ENCODE measurements around the gene UBE2L6. TPM values are rescaled to one million over a fixed set of nuclear protein-coding genes. Genes with fewer than 3 reads are reported as not detected.
"Not testable (repeated sequence)": the region's sequence is repeated elsewhere in the genome, so short reads cannot be mapped to it uniquely, and the experiment has no call there.

The UBE2L6 gene
- total RNA-seq, 1 donor from 2014 or later: 74.1 TPM

DNA sequence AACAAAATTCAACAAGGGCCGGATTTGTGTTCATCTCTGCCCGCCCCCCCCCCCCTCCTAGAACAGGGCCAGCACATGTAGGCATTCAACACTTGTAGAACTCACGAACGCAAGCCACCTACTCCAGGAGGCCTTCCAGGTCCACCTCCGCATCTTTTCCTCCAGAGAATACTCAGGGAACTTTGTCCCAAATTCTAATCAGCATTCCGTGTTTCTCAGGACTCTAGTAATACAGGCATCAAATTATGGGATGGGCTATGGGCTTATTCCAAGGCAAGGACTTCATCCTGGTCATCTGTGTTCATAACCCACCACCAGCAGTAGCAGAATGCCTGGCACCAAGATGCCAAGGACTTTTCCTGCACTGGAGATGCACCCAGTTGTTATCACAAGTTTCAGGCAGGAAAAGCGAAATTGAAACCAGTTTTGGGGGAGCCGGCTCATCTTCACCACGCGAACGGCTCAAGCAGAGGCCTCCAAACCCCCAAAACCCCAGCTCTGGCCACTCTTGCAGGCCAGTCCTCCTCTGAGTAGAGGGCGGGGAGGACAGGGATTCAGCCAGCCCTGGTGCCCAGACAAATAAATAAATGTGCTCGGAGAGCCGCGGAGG, 462 bp downstream of the UBE2L6 start:
- DNase-seq (ENCODE audit: extremely low read depth, low read depth, low spot score): no peak

DNA sequence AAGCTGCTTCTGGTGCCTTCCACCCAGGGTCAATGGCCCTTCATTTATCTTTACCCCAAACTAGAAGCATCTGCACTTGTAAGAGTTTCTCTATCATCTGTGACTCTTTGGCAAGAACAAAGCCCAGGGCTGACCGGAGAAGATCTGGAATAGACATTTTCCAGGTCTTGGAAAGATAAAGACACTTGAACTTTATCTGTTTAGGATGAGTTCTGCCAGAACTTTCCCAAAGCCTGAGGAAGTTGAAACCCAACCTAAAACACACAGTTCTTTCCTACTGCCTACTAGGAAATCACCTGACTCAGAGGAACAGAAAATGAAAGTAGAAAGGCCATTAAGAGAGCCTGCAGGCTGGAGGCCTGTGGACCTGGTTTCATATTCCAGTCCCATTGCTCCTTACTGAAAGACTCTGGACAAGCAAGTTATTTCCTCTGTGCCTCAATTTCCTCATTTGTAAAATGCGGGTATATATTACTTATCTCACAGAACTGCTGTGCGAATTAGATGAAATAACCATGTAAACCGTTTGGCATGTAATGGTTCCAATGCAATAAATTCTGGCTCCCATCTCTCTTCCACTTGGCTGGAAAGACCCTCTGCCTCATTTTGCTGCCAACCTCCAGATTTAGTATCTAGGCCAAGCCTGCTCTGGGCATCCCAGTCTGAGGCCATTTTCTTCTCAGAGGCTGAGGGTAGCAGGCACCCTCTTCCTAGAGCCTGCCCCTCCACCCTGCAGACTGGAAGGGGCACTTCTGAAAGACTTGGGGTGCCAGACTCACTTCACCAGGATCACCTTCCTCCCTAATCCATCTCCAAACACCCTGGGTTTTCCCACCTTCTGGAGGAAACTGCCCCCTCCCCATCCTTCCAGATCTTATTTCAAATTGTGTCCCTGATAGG, 1.2 kb downstream of the UBE2L6 start:
- no peak for DNase-seq (ENCODE audit: extremely low read depth, low read depth, low spot score)

DNA sequence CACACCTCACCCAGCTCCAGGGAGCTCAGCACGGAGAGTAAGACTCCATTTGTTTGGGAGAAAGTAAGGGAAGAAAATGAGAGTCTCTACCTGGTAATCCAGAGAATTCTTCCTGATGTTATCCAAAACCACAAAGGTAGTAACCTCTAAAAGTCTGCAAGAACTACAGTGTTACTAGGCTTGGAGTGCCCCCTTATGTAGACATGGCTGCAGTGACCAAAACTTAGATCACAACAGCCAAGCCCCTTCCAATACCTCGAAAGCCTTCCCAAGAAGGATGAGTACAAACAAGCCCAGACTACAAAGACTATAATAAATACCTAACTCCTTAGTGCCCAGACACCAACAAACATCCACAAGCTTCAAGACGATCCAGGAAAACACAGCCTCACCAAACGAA, 4.9 kb downstream of the UBE2L6 start:
- DNase-seq (ENCODE audit: extremely low read depth, low read depth, low spot score): no peak

DNA sequence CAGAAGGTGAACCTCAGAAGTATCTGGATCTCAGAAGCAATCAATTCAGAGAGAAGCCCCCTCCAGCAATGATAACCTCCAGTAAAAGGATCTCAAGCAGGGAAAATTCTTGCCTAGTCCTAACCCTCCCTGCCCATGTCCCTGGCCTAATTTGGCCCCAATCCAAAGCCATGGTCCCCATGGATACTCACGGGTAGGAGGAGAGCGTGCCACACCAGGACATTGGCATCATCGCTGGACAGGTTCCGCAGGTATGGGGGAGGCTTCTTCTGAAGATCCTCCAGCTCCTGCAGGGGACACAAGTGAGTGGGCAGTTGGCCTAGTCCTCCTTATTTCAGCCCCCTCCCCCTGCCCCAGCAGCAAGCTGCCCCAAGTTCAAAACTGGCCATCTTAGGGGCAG, 7.3 kb downstream of the UBE2L6 start:
- no peak for DNase-seq (ENCODE audit: extremely low read depth, low read depth, low spot score)

DNA sequence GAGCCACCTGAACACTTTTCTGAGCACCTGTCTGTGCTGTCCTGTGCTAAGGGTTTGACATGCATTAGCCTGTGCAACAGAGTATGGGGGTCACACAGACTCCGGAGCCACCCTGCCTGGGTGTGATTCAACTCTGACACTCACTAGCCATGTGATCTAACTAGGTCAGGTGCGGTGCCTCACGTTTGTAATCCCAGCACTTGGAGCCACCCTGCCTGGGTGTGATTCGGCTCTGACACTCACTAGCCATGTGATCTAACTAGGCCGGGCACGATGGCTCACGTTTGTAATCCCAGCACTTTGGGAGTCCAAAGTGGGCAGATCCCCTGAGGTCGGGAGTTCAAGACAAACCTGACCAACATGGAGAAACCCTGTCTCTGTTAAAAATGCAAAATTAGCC, 11.4 kb downstream of the UBE2L6 start:
- DNase-seq (ENCODE audit: extremely low read depth, low read depth, low spot score): no peak

DNA sequence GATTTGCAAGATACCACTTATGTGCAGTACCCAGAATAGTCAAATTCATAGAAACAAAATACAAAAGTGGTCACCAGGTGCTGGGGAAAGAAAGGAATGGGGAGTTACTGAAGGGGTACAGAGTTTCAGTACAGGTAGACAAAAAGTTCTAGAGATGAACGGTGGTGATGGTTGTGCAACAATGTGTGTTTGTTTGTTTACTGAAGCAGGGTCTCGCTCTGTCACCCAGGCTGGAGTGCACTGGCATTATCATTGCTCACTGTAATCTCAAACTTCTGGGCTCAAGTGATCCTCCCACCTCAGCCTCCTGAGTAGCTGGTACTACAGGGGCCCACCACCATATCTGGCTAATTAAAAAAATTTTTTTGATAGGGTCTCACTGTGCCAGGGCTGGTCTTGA, 12.1 kb downstream of the UBE2L6 start:
- no peak for DNase-seq (ENCODE audit: extremely low read depth, low read depth, low spot score)

GRCh38 chr11:57552479-57552878, 15.0 kb downstream of the UBE2L6 start:
- DNase-seq (ENCODE audit: extremely low read depth, low read depth, low spot score): no peak

DNA sequence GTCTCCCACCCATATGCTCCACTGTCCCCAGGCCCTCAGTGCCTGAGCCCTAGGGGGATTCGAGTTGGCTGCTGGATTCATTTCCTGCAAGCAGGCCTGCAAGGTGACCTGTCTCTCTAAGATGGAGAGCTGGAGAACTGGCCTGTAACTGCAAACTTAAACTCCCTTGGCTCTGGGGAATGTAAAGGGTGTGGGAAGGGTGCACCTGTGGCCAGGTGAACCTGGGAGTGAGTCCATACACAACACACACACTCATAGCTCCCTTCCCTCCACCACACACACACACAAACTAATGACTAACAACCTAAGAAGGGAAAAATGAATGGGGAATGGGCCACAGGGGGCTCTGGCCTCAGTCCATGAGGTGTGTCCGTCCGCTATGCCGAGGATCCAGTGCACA, 15.5 kb downstream of the UBE2L6 start:
- DNase-seq (ENCODE audit: extremely low read depth, low read depth, low spot score): no peak

DNA sequence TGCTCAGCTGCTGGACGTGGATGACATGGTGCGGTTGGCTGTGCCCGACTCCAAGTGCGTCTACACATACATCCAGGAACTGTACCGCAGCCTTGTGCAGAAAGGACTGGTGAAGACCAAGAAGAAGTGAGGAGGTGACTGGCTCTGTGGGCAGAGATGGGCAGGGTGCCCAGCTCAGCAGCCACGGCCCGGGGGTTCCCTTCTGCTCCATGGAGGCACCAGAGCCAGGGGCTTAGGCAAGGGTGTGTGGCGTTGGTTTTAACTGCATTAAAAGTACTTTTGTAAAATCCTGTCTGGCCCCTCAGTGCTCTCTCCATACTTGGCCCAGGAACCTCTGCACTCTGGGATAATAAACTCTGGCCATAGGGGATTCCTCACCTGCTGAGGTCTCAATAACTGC, 17.5 kb downstream of the UBE2L6 start:
- DNase-seq (ENCODE audit: extremely low read depth, low read depth, low spot score): no peak

DNA sequence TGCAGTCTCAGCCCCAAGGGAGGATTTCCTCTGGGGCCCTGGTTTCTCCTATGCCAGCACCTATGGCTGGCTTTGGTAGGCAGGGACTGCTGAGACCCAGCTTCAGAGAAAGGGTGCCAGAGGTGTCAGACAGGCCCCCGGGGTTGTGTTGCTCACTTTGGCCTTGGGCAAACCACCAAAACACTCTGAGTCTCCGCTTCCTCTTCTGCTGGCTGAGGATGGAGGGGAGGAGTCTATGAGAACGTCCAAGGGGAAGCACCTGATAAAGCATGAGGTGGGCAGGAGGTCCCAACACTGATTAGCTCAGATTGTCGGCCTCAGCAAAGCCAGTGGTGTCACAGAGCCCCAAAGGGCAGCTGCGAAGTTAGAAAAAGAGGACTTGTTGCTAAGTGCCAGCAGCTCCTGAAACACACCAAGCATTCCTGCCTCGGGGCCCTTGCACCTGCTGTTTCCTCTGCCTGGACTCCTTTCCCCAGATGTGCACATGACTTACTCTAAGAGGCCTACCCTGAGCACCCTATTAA, 19.6 kb downstream of the UBE2L6 start:
- DNase-seq (ENCODE audit: extremely low read depth, low read depth, low spot score): no peak

- DNase-seq (ENCODE audit: extremely low read depth, low read depth, low spot score): no peak
Observed at GRCh38 chr11:57546869-57547475, 20.5 kb downstream of the UBE2L6 start.

DNA sequence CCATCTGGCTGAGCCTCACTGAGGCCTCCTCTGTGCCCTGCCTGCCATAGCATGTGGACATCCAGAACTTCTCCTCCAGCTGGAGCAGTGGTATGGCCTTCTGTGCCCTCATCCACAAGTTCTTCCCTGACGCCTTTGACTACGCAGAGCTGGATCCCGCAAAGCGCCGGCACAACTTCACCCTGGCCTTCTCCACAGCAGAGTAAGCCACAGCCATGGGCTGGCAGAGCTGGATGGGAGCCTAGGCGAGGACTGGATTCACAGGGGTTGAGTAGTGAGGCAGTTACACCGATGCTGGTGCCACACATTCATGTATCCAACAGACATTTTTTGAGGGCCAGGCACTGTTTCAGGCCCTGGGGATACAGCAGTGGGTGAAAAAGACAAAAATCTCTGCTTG, 21.0 kb downstream of the UBE2L6 start:
- DNase-seq (ENCODE audit: extremely low read depth, low read depth, low spot score): no peak

DNA sequence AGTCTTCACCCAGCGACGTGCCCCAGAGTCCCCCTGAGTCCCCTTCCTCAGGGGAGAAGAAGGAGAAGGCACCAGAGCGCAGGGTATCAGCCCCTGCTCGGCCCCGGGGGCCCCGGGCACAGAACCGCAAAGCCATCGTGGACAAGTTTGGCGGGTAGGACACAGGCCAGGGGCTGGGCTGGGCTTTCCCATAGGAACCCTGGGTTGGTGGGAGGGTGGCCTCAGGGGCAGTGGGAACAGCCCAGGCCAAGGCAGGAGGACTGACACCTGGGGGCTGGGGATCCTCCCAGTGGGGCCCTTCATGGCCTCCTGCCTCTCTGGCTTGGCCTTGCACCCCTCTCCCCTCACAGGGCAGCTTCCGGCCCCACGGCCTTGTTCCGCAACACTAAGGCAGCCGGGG, 21.6 kb downstream of the UBE2L6 start:
- no peak for DNase-seq (ENCODE audit: extremely low read depth, low read depth, low spot score)

DNA sequence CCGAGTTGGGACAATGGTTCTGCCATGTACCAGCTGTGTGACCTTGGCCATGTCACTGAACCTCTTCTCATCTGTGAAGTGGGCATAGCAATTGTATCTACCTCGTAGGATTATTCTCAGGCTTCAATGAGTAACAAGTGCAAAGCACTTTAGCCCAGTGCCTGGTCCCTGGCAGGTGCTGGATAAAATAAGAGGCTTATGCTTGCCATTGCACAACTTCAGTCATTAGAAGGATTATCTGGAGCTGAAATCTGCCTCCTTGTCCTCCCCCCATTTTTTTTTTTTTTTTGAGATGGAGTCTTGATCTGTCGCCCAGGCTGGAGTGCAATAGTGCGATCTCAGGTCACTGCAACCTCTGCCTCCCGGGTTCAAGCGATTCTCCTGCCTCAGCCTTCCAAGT, 22.9 kb downstream of the UBE2L6 start:
- no peak for DNase-seq (ENCODE audit: extremely low read depth, low read depth, low spot score)

DNA sequence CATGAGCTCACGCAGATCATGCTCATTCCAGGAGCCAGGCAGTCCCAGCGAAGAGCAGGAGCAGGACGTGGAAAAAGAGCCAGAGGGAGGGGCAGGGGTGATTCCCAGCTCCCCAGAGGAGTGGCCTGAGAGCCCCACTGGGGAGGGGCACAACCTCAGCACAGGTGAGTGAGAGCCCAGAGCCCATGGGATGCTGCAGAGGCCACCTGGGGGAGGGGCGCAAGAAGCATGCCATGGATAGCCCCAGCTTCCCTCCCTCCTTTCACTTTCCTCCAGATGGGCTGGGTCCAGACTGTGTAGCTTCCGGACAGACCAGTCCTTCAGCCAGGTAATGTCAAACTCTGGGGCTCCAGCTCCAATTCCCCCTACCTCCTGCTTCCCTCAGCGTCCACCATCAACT, 23.9 kb downstream of the UBE2L6 start:
- no peak for DNase-seq (ENCODE audit: extremely low read depth, low read depth, low spot score)

GRCh38 chr11:57542582-57542981, 24.9 kb downstream of the UBE2L6 start:
- no peak for DNase-seq (ENCODE audit: extremely low read depth, low read depth, low spot score)

GRCh38 chr11:57541169-57541568, 26.3 kb downstream of the UBE2L6 start:
- no peak for DNase-seq (ENCODE audit: extremely low read depth, low read depth, low spot score)

DNA sequence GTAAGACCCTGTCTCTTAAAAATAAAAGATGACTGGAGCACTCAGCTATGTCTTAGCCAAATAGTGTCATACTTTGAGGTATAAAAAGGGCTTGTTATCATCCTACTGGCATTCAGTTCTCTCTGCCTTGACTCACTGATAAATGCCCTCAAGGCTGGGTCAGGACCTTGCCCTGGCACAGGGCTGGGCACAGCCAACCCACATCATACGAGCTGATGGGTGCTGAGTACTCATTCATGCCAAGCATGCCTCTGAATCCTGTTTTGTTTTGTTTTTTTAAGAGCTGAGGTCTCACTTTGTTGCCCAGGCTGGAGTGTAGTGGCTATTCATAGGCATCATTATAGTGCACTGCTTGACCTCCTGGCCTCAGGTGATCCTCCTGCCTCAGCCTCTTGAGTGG, 28.1 kb downstream of the UBE2L6 start:
- no peak for DNase-seq (ENCODE audit: extremely low read depth, low read depth, low spot score)

GRCh38 chr11:57536947-57537619, 30.4 kb downstream of the UBE2L6 start, which contains the start of gene SMTNL1:
TSS of gene SMTNL1 (plus strand) at chr11:57537595. CDS start at chr11:57542643, 5,048 bp downstream.
- DNase-seq (ENCODE audit: extremely low read depth, low read depth, low spot score): no peak

DNA sequence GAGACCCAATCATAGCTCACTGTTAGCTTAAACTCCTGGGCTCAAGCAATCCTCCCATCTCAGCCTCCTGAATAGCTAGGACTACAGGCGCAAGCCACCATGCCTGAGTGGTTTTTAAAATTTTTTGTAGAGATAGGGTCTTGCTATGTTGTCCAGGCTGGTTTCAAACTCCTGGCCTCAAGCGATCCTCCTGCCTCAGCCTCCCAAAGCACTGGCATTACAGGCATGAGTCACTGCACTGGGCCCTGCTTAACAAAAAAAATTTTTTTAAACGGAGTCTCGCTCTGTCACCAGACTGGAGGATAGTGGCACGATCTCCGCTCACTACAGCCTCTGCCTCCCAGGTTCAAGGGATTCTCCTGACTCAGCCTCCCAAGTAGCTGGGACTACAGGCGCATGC, 33.0 kb downstream of the UBE2L6 start:
- not testable (repeated sequence) for DNase-seq (ENCODE audit: extremely low read depth, low read depth, low spot score)

All from glomerular endothelial cell (primary cell).